Activated CD4-positive, alpha-beta T cell treated with anti-CD3 and anti-CD28 coated beads, Interleukin-2, amount 50 U/mL, for 48 hours (primary cell): ENCODE results near the gene ACAD8.

Experiments
- DNase-seq, 2 experiments: peaks; one replicate each; pipeline ENCODE4 v3.0.0-alpha.2; 2020

The ACAD8 gene

GRCh38 chr11:134253188-134253993 is at the start of gene ACAD8, which contains the start of gene THYN1:
TSS of gene ACAD8 (plus strand) at chr11:134253568. CDS start at chr11:134253601, 33 bp downstream.
TSS of gene THYN1 (minus strand) at chr11:134253352. CDS start at chr11:134252882, 470 bp downstream.
- peak; percentile 93 to 95 for DNase-seq

- no peak for DNase-seq
Observed at GRCh38 chr11:134205729-134206128, 47.6 kb upstream of the ACAD8 start.

- DNase-seq: no peak
Observed at GRCh38 chr11:134206185-134206584, 47.2 kb upstream of the ACAD8 start.

GRCh38 chr11:134207538-134208239 is 45.7 kb upstream of the ACAD8 start:
- peak; percentile 66 to 72 for DNase-seq

GRCh38 chr11:134215836-134216235 is 37.5 kb upstream of the ACAD8 start:
- no peak for DNase-seq

GRCh38 chr11:134216816-134217215 is 36.6 kb upstream of the ACAD8 start:
- DNase-seq: no peak

GRCh38 chr11:134223121-134223520 is 30.2 kb upstream of the ACAD8 start:
- peak; percentile 12 to 25 for DNase-seq

- DNase-seq: peak; percentile 96 to 98
Observed at GRCh38 chr11:134223836-134224709, 29.3 kb upstream of the ACAD8 start, which contains the start of the genes NCAPD3 and VPS26B. TSS of gene NCAPD3 (minus strand) at chr11:134223967. CDS start at chr11:134223926, 41 bp downstream. TSS of gene VPS26B (plus strand) at chr11:134224671. CDS start at chr11:134225123, 452 bp downstream.

- DNase-seq: peak; percentile 73 to 78
Observed at GRCh38 chr11:134224710-134225664, 28.4 kb upstream of the ACAD8 start.

GRCh38 chr11:134226806-134227325 is 26.5 kb upstream of the ACAD8 start:
- no peak for DNase-seq

- DNase-seq: peak; percentile 8 to 18
Observed at GRCh38 chr11:134228625-134229024, 24.7 kb upstream of the ACAD8 start.

GRCh38 chr11:134229126-134229790 is 24.1 kb upstream of the ACAD8 start:
- DNase-seq: no peak

- no peak for DNase-seq
Observed at GRCh38 chr11:134230339-134230738, 23.0 kb upstream of the ACAD8 start.

GRCh38 chr11:134231958-134232659 is 21.3 kb upstream of the ACAD8 start:
- DNase-seq: no peak

- DNase-seq: no peak
Observed at GRCh38 chr11:134233729-134234179, 19.6 kb upstream of the ACAD8 start.

GRCh38 chr11:134235399-134235798 is 18.0 kb upstream of the ACAD8 start:
- DNase-seq: no peak

GRCh38 chr11:134236834-134237556 is 16.4 kb upstream of the ACAD8 start:
- DNase-seq: no peak

- DNase-seq: no peak
Observed at GRCh38 chr11:134237557-134237922, 15.8 kb upstream of the ACAD8 start.

GRCh38 chr11:134238956-134239355 is 14.4 kb upstream of the ACAD8 start:
- no peak for DNase-seq
